Activated T-helper 17 cell treated with anti-CD3 and anti-CD28 coated beads, Interleukin-2, amount 50 U/mL, for 72 hours (primary cell): ENCODE results near the gene SLC5A3. TPM values are rescaled to one million over a fixed set of nuclear protein-coding genes. Genes with fewer than 3 reads are reported as not detected.

Experiments
- ATAC-seq: fragments of 150-1000 bp; cut with Tn5 transposase; replicated peaks from 2 replicates; pipeline ENCODE4 v1.10.0; 2021; ENCODE audit warnings: mild to moderate bottlenecking, moderate library complexity
- H3K27ac Mint-ChIP-seq: one replicate; pipeline ENCODE4 v1.8.0; 2022; ENCODE audit warnings: mixed read lengths
- H3K27me3 Mint-ChIP-seq: one replicate; pipeline ENCODE4 v1.8.0; 2022; ENCODE audit warnings: mixed read lengths
- H3K36me3 Mint-ChIP-seq: one replicate; pipeline ENCODE4 v1.8.0; 2022; ENCODE audit warnings: low read depth, mild to moderate bottlenecking, mixed read lengths
- H3K4me1 Mint-ChIP-seq: one replicate; pipeline ENCODE4 v1.8.0; 2022; ENCODE audit warnings: mixed read lengths
- H3K4me3 Mint-ChIP-seq: one replicate; pipeline ENCODE4 v1.8.0; 2022; ENCODE audit warnings: mild to moderate bottlenecking, mixed read lengths
- H3K9me3 Mint-ChIP-seq: one replicate; pipeline ENCODE4 v1.8.0; 2022; ENCODE audit warnings: mixed read lengths
- total RNA-seq, 2 donors: library from RNA; stranded (reverse); gene quantifications; one replicate each; pipeline ENCODE4 v1.2.3, GENCODE V29; 2022

Gene SLC5A3
- total RNA-seq, 2 donors from 2014 or later = 35.5 to 72.2 TPM

GRCh38 chr21:34046917-34047316 is 26.5 kb upstream of the SLC5A3 start:
- Mint-ChIP-seq H3K4me3 (peak overlapping the region; percentile 35), H3K27ac (no peak overlapping the region), H3K36me3 (no peaks in the 10 kb centered on the region), H3K27me3 (no peaks in the 10 kb centered on the region), H3K9me3 (no peaks in the 10 kb centered on the region), H3K4me1 (peaks cover 6% of the 10 kb centered on the region)
- peak; percentile 56 for ATAC-seq

- H3K36me3 Mint-ChIP-seq = no peaks in the 10 kb centered on the region
- no peak overlapping the region for H3K4me3 Mint-ChIP-seq
- no peak overlapping the region for H3K27ac Mint-ChIP-seq
- peaks cover 6% of the 10 kb centered on the region for H3K4me1 Mint-ChIP-seq
- no peaks in the 10 kb centered on the region for H3K9me3 Mint-ChIP-seq
- no peak for ATAC-seq
- no peaks in the 10 kb centered on the region for H3K27me3 Mint-ChIP-seq
Measured at GRCh38 chr21:34047835-34048234, 25.5 kb upstream of the SLC5A3 start.

GRCh38 chr21:34052171-34052570 is 21.2 kb upstream of the SLC5A3 start:
- no peak overlapping the region for H3K27ac Mint-ChIP-seq
- no peaks in the 10 kb centered on the region for H3K9me3 Mint-ChIP-seq
- no peak for ATAC-seq
- no peaks in the 10 kb centered on the region for H3K4me1 Mint-ChIP-seq
- no peaks in the 10 kb centered on the region for H3K36me3 Mint-ChIP-seq
- H3K27me3 Mint-ChIP-seq = no peaks in the 10 kb centered on the region
- no peak overlapping the region for H3K4me3 Mint-ChIP-seq

GRCh38 chr21:34054259-34054658 is 19.1 kb upstream of the SLC5A3 start:
- H3K36me3 Mint-ChIP-seq = no peaks in the 10 kb centered on the region
- ATAC-seq = no peak
- H3K4me3 Mint-ChIP-seq = no peak overlapping the region
- no peak overlapping the region for H3K27ac Mint-ChIP-seq
- no peaks in the 10 kb centered on the region for H3K9me3 Mint-ChIP-seq
- H3K4me1 Mint-ChIP-seq = no peaks in the 10 kb centered on the region
- H3K27me3 Mint-ChIP-seq = no peaks in the 10 kb centered on the region

- Mint-ChIP-seq H3K9me3 (no peaks in the 10 kb centered on the region), H3K4me1 (no peaks in the 10 kb centered on the region), H3K27ac (no peak overlapping the region), H3K4me3 (no peak overlapping the region), H3K27me3 (no peaks in the 10 kb centered on the region), H3K36me3 (no peaks in the 10 kb centered on the region)
- ATAC-seq = no peak
Measured at GRCh38 chr21:34055615-34056014, 17.8 kb upstream of the SLC5A3 start.

- peak; percentile 83 for ATAC-seq
- no peak overlapping the region for H3K27ac Mint-ChIP-seq
- H3K4me1 Mint-ChIP-seq = no peaks in the 10 kb centered on the region
- no peaks in the 10 kb centered on the region for H3K27me3 Mint-ChIP-seq
- no peaks in the 10 kb centered on the region for H3K36me3 Mint-ChIP-seq
- peaks cover 6% of the 10 kb centered on the region for H3K9me3 Mint-ChIP-seq
- no peak overlapping the region for H3K4me3 Mint-ChIP-seq
Measured at GRCh38 chr21:34061983-34062382, 11.4 kb upstream of the SLC5A3 start.

- H3K9me3 Mint-ChIP-seq = peaks cover 6% of the 10 kb centered on the region
- no peak overlapping the region for H3K27ac Mint-ChIP-seq
- H3K27me3 Mint-ChIP-seq = no peaks in the 10 kb centered on the region
- no peaks in the 10 kb centered on the region for H3K36me3 Mint-ChIP-seq
- no peak for ATAC-seq
- no peaks in the 10 kb centered on the region for H3K4me1 Mint-ChIP-seq
- H3K4me3 Mint-ChIP-seq = no peak overlapping the region
Measured at GRCh38 chr21:34065027-34065426, 8.4 kb upstream of the SLC5A3 start.

- H3K9me3 Mint-ChIP-seq = no peaks in the 10 kb centered on the region
- H3K36me3 Mint-ChIP-seq = peaks cover 6% of the 10 kb centered on the region
- H3K4me3 Mint-ChIP-seq = peak overlapping the region; percentile 77
- H3K4me1 Mint-ChIP-seq = peaks cover 18% of the 10 kb centered on the region
- no peak for ATAC-seq
- H3K27ac Mint-ChIP-seq = peak overlapping the region; percentile 71
- no peaks in the 10 kb centered on the region for H3K27me3 Mint-ChIP-seq
Measured at GRCh38 chr21:34071683-34072082, 1.7 kb upstream of the SLC5A3 start.

- ATAC-seq = peak; percentile 12
- Mint-ChIP-seq H3K9me3 (no peaks in the 10 kb centered on the region), H3K36me3 (peaks cover 6% of the 10 kb centered on the region), H3K4me3 (peak overlapping the region; percentile 77), H3K27me3 (no peaks in the 10 kb centered on the region), H3K27ac (peak overlapping the region; percentile 71), H3K4me1 (peaks cover 25% of the 10 kb centered on the region)
Measured at GRCh38 chr21:34072145-34073031, 990 bp upstream of the SLC5A3 start.

GRCh38 chr21:34073749-34074282 is 438 bp downstream of the SLC5A3 start:
- Mint-ChIP-seq H3K27ac (peak overlapping the region; percentile 96), H3K4me3 (peak overlapping the region; percentile 98), H3K4me1 (peaks cover 38% of the 10 kb centered on the region), H3K36me3 (peaks cover 6% of the 10 kb centered on the region), H3K27me3 (no peaks in the 10 kb centered on the region), H3K9me3 (no peaks in the 10 kb centered on the region)
- peak; percentile 36 for ATAC-seq

GRCh38 chr21:34074283-34075090 is 1.1 kb downstream of the SLC5A3 start:
- no peak for ATAC-seq
- Mint-ChIP-seq H3K9me3 (no peaks in the 10 kb centered on the region), H3K36me3 (peaks cover 6% of the 10 kb centered on the region), H3K4me1 (peaks cover 45% of the 10 kb centered on the region), H3K4me3 (peak overlapping the region; percentile 98), H3K27ac (peak overlapping the region; percentile 96), H3K27me3 (no peaks in the 10 kb centered on the region)

- Mint-ChIP-seq H3K36me3 (peaks cover 6% of the 10 kb centered on the region), H3K4me1 (peaks cover 50% of the 10 kb centered on the region), H3K27ac (peak overlapping the region; percentile 96), H3K9me3 (no peaks in the 10 kb centered on the region), H3K27me3 (no peaks in the 10 kb centered on the region), H3K4me3 (peak overlapping the region; percentile 98)
- no peak for ATAC-seq
Measured at GRCh38 chr21:34075091-34075425, 1.7 kb downstream of the SLC5A3 start.

- Mint-ChIP-seq H3K4me1 (peaks cover 60% of the 10 kb centered on the region), H3K4me3 (peak overlapping the region; percentile 98), H3K9me3 (no peaks in the 10 kb centered on the region), H3K27ac (peak overlapping the region; percentile 96), H3K36me3 (peaks cover 6% of the 10 kb centered on the region), H3K27me3 (no peaks in the 10 kb centered on the region)
- ATAC-seq = peak; percentile 37
Measured at GRCh38 chr21:34075760-34076660, 2.6 kb downstream of the SLC5A3 start.

GRCh38 chr21:34076835-34077234 is 3.5 kb downstream of the SLC5A3 start:
- no peaks in the 10 kb centered on the region for H3K27me3 Mint-ChIP-seq
- ATAC-seq = no peak
- H3K36me3 Mint-ChIP-seq = peaks cover 6% of the 10 kb centered on the region
- H3K9me3 Mint-ChIP-seq = no peaks in the 10 kb centered on the region
- peak overlapping the region; percentile 98 for H3K4me3 Mint-ChIP-seq
- H3K4me1 Mint-ChIP-seq = peaks cover 68% of the 10 kb centered on the region
- H3K27ac Mint-ChIP-seq = peak overlapping the region; percentile 96
